Activated naive CD4-positive, alpha-beta T cell treated with anti-CD3 and anti-CD28 coated beads for 36 hours (primary cell): Measurements from ENCODE around the gene TIFAB. TPM values are rescaled to one million over a fixed set of nuclear protein-coding genes. Genes with fewer than 3 reads are reported as not detected.
"Not testable (repeated sequence)": the region's sequence is repeated elsewhere in the genome, so short reads cannot be mapped to it uniquely, and the experiment has no call there.

ENCODE experiments used
- CTCF ChIA-PET: fragments of 350-600 bp; sonication (Branson Sonifier 250); formaldehyde crosslinking; loops from one replicate; lab custom pipeline; 2021; ENCODE audit warnings: antibody characterized with exemption; lab: Charles Lee
- DNase-seq: peaks from one replicate; pipeline ENCODE4 v3.0.0-alpha.2; 2020
- H3K27ac Mint-ChIP-seq: one replicate; pipeline ENCODE4 v1.8.0; 2021; ENCODE audit warnings: mild to moderate bottlenecking, mixed read lengths
- H3K27me3 Mint-ChIP-seq: one replicate; pipeline ENCODE4 v1.8.0; 2021; ENCODE audit warnings: low read depth, mixed read lengths
- H3K36me3 Mint-ChIP-seq: one replicate; pipeline ENCODE4 v1.8.0; 2021; ENCODE audit warnings: low read depth, mixed read lengths
- H3K4me1 Mint-ChIP-seq: one replicate; pipeline ENCODE4 v1.8.0; 2021; ENCODE audit warnings: low read depth, mixed read lengths
- H3K4me3 Mint-ChIP-seq: one replicate; pipeline ENCODE4 v1.8.0; 2021; ENCODE audit warnings: mild to moderate bottlenecking, moderate library complexity, mixed read lengths
- H3K9me3 Mint-ChIP-seq: one replicate; pipeline ENCODE4 v1.8.0; 2021; ENCODE audit warnings: mixed read lengths
- intact Hi-C: fragments of 100-400 bp; cut with micrococcal nuclease; formaldehyde crosslinking; loops from one replicate; pipeline ENCODE4 v1.15.1; 2023
- total RNA-seq, 2 experiments: library from RNA; stranded (reverse); gene quantifications; one replicate each; pipeline ENCODE4 v1.2.3, GENCODE V29; 2021

The TIFAB gene, protein sequence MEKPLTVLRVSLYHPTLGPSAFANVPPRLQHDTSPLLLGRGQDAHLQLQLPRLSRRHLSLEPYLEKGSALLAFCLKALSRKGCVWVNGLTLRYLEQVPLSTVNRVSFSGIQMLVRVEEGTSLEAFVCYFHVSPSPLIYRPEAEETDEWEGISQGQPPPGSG
- not detected for total RNA-seq

DNA sequence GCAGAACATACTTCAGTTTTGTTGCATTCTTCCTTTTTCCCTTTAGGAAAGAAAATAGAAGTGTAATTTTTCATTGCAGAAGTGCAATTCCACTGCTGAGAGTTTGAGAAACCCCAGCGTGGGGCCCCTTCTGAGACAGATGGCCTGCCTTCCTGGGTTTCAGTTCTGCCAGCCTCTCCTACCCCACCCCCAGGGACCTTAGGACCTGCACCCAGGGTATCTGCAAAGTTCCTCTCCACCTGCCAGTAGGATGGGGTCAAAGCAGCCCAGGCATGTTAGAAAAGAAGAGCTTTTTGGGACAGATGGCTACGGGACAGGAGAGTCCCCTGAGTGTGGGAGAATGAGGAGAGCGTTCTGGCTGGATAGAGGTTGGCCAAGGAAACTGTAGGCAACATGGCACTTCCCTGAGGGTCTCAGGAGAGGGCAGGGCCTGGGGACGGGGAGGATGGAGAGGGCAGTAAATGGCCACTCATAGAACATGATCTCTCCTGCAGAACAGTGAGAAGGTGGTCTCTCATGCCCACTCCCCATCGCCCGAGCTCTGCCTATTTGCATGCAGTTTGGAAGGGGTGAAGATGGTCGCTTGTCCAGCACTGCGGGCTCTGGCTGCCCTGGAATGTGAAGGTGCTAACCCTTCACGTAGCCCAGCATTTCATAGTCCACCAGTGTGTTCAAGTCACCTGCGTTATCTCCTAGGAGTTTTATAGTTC lies at the start of gene TIFAB:
TIFAB (minus strand) TSS at position 31 of the 710 bp plus-strand sequence. CDS start 2,412 bp downstream, outside the sequence.
- H3K36me3 Mint-ChIP-seq: no peaks in the 10 kb centered on the region
- CTCF ChIA-PET: interaction anchor here (1.1 kb wide), 1 partner anchor 10 kb away, joined by 3 read pairs; no protein-coding TSS in a partner anchor

DNA sequence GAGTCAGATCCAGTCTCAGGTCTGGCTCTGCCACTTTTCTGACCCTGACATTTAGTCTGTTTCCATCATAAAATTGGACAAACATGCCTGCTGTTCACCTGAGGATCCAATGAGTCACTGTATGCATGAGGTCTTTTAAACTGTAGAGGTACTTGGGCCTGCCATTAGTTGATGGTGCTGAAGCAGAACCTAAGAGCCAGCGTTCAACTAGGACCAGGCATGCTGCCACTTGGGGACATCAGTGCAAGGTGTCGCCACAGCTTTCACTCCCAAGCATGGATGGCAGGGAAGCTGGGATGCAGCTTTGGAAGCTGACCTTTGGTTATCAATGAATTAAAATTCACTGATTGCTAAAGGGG lies 46.5 kb upstream of the TIFAB start:
- CTCF ChIA-PET: no interaction called here
- peaks cover 31% of the 10 kb centered on the region for H3K27me3 Mint-ChIP-seq

More for the DNA sequence above, at the start of gene TIFAB:
- no peak within 1 kb of the TSS for H3K4me3 Mint-ChIP-seq
- no peaks in the 10 kb centered on the region for H3K27me3 Mint-ChIP-seq
- intact Hi-C loops: no loop called here
- no peak for DNase-seq
- no peak within 1 kb of the TSS for H3K27ac Mint-ChIP-seq
- no peaks in the 10 kb centered on the region for H3K9me3 Mint-ChIP-seq
- no peaks in the 10 kb centered on the region for H3K4me1 Mint-ChIP-seq

DNA sequence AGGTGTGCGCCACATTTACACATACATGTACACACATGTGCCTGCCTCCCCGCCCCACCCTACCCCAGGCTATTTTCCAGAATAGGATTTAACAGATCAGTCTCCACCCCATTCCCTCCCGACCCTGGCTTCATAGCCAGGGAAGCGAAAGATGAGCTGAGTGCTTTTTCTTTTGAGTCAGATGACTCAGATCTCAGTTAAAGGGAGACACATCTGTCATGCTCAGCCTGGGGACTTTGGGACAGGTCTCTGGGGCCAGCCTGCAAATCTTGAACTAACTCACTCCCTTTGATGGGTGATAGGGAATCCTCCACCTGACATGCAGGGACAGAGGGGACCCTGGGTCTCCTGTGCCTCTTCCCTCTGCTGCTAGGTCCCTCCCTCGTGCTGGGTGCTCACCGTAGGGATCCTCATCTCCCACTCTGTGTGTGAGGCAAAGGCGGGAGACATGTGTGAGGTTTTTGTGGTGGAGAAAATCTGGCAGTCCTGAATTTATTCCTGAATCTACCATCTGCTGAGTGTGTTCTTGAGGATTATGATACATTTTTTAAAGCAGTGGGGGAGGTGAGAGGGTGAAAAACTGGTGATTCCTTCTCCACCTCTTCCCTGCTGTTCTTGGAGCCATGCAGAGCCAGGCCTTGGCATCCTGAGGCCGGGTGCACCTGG lies 46.0 kb upstream of the TIFAB start:
- DNase-seq: no peak
- H3K4me1 Mint-ChIP-seq: peaks cover 2% of the 10 kb centered on the region
- no peak overlapping the region for H3K27ac Mint-ChIP-seq
- intact Hi-C loops: no loop called here
- no peaks in the 10 kb centered on the region for H3K9me3 Mint-ChIP-seq
- CTCF ChIA-PET: no interaction called here
- peaks cover 27% of the 10 kb centered on the region for H3K27me3 Mint-ChIP-seq
- no peak overlapping the region for H3K4me3 Mint-ChIP-seq
- H3K36me3 Mint-ChIP-seq: no peaks in the 10 kb centered on the region

More for the DNA sequence above, 46.5 kb upstream of the TIFAB start:
- no peak overlapping the region for H3K4me3 Mint-ChIP-seq
- no peak for DNase-seq
- H3K9me3 Mint-ChIP-seq: no peaks in the 10 kb centered on the region
- peaks cover under 1% of the 10 kb centered on the region for H3K4me1 Mint-ChIP-seq
- no peak overlapping the region for H3K27ac Mint-ChIP-seq
- intact Hi-C loops: no loop called here
- H3K36me3 Mint-ChIP-seq: no peaks in the 10 kb centered on the region

DNA sequence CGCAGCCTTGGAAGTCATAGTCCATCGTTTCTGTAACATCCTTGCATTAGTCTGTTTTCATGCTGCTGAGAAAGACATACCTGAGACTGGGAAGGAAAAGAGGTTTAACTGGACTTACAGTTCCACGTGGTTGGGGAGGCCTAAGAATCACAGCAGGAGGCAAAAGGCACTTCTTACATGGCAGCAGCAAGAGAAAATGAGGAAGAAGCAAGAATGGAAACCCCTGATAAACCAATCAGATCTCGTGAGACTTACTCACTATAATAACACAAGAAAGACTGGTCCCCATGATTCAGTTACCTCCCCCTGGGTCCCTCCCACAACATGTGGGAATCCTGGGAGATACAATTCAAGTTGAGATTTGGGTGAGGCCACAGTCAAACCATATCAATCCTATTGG lies 43.4 kb upstream of the TIFAB start:
- peaks cover 44% of the 10 kb centered on the region for H3K27me3 Mint-ChIP-seq
- H3K4me3 Mint-ChIP-seq, H3K36me3 Mint-ChIP-seq, H3K9me3 Mint-ChIP-seq, DNase-seq, H3K4me1 Mint-ChIP-seq, intact Hi-C loops, H3K27ac Mint-ChIP-seq: not testable (repeated sequence)
- CTCF ChIA-PET: interaction anchor here (1.0 to 1.6 kb wide), 3 partner anchors 33 to 56 kb away, joined by 3 to 10 read pairs (median 3); no protein-coding TSS in a partner anchor

DNA sequence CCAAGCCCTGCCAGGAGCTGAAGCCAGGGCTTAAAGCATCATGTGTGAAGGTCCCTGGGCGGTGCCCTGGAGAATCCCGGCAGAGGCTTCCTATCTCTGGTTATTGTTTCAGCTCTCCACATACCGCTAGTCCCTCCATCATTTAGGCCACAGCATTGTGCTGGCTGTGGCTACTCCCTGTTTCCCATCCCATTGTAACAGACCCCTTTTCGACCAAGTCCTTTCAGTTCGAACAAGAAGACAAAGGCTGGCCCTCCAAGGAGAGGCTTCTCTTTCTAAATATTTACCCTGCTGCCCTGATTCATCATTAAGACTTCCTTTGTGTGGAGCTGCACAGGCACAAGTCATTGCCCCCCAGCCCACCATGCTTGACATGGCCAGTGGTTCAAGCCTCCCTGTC lies 42.0 kb upstream of the TIFAB start:
- CTCF ChIA-PET: interaction anchor here (1.6 kb wide), 1 partner anchor 57 kb away, joined by 10 read pairs; no protein-coding TSS in a partner anchor

DNA sequence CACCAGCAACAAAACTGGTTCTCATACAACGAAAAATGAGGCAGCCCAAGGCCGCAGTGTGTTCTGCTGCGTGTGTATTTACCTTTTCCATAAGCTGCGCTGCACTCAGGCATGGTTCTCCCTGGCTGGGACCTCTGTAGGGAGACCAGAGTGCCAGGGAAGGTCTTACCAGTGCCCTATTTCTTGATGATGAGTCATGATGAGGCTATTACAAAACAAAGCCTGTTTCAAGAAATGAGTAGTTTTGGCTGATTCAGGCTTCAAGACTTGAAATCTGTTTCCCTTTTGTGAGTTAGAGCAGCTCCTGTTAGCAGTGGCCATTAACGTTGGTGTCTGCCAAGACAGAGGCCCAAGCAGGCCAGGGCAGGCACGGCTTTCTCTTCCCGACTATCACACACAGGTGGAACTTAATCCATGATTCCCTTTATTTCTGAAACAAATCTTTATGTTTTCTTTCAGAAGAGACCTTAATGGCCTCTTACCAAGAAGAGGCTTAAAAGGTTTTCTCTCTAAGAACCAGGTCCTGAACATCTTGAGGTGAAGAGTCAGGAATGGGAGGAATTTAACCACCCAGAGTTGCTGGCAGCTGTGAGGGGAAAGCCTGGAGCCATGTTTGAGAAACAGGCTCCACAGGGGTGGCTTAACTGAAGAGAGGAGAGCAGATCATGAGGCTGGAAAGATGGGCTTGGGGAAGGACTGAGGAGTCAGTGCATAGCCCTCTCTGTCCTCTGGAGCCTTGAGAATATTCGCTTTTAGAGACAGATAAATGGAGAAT lies 41.4 kb upstream of the TIFAB start:
- Mint-ChIP-seq H3K27me3 (peaks cover 51% of the 10 kb centered on the region), H3K4me3 (no peak overlapping the region), H3K9me3 (no peaks in the 10 kb centered on the region), H3K27ac (no peak overlapping the region), H3K36me3 (no peaks in the 10 kb centered on the region), H3K4me1 (peaks cover 11% of the 10 kb centered on the region)
- CTCF ChIA-PET: interaction anchor here (1.6 kb wide), 2 partner anchors 28 to 58 kb away, joined by 4 to 10 read pairs; no protein-coding TSS in a partner anchor
- intact Hi-C loops: loop anchor here (5.0 kb wide), 1 partner anchor 456 kb away; no protein-coding TSS in a partner anchor
- DNase-seq: no peak

More for the DNA sequence above, 42.0 kb upstream of the TIFAB start:
- H3K36me3 Mint-ChIP-seq: no peaks in the 10 kb centered on the region
- H3K27ac Mint-ChIP-seq: no peak overlapping the region
- no peak overlapping the region for H3K4me3 Mint-ChIP-seq
- H3K4me1 Mint-ChIP-seq: peaks cover 11% of the 10 kb centered on the region
- no peaks in the 10 kb centered on the region for H3K9me3 Mint-ChIP-seq
- intact Hi-C loops: loop anchor here (5.0 kb wide), 1 partner anchor 457 kb away; no protein-coding TSS in a partner anchor
- peaks cover 50% of the 10 kb centered on the region for H3K27me3 Mint-ChIP-seq
- DNase-seq: no peak

DNA sequence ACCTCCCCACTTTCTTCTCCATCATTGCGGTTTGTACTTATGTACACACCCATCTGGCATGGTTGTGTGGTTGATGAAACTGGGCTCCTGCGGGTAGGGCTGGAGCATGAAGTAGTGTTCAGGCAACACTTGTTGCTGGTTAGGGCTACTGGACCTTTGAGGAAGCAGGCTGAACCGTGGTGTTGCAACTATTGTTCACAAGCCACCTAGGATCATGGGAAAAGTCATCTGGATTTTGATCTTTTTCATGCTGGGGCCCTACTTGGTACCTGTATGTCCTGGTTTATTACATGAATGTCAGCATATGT lies 40.1 kb upstream of the TIFAB start:
- Mint-ChIP-seq H3K4me1 (peaks cover 14% of the 10 kb centered on the region), H3K27ac (no peak overlapping the region), H3K36me3 (no peaks in the 10 kb centered on the region), H3K27me3 (peaks cover 59% of the 10 kb centered on the region), H3K4me3 (no peak overlapping the region), H3K9me3 (no peaks in the 10 kb centered on the region)
- intact Hi-C loops: loop anchor here (5.0 kb wide), 1 partner anchor 455 kb away; no protein-coding TSS in a partner anchor
- DNase-seq: no peak
- CTCF ChIA-PET: interaction anchor here (1.6 to 2.0 kb wide), 2 partner anchors 27 to 30 kb away, joined by 4 to 8 read pairs; no protein-coding TSS in a partner anchor

DNA sequence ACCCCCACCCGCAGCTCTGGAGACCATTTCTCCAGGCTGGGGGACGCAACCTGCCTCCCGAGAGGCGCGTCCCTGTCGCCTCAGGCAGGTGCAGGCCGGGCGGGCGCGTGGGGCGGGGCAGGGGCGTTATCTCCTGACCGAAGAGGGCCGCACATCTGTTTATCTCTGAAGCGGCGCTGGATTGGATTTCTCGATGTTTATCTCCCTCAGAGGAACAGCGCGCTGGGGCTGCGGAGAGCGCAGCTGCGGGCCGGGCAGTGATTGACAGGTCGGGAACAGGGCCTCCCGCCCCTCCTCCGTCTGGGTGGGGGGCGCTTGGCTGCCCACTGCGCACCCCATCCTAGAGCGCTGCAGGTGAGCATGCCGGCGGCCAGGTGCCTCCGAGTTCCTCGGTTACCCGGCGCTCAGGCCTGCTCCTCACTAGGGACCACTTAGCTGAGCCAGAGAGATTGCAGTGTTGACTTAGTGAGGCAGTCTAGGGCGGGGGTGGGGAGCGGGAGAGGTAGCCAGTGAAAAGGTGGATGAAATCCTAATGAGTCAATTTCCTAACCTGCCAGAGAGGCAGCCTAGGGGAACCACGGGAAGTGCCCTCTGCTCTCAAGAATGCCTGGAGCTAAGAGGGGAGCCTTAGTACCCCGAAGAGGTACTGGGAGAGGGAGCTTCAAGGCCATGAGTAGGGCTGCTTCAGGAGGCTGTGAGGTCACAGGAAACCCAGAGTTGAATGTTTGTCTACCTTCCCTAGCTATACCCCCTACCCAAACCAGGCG lies 39.6 kb upstream of the TIFAB start:
- DNase-seq: no peak
- Mint-ChIP-seq H3K4me3 (no peak overlapping the region), H3K4me1 (peaks cover 14% of the 10 kb centered on the region), H3K27me3 (peaks cover 61% of the 10 kb centered on the region), H3K9me3 (no peaks in the 10 kb centered on the region), H3K36me3 (no peaks in the 10 kb centered on the region), H3K27ac (no peak overlapping the region)
- intact Hi-C loops: loop anchor here (2.0 to 5.0 kb wide), 2 partner anchors 51 to 454 kb away; no protein-coding TSS in a partner anchor
- CTCF ChIA-PET: interaction anchor here (0.6 to 2.1 kb wide), 5 partner anchors 26 to 668 kb away, joined by 3 to 11 read pairs (median 5); no protein-coding TSS in a partner anchor

DNA sequence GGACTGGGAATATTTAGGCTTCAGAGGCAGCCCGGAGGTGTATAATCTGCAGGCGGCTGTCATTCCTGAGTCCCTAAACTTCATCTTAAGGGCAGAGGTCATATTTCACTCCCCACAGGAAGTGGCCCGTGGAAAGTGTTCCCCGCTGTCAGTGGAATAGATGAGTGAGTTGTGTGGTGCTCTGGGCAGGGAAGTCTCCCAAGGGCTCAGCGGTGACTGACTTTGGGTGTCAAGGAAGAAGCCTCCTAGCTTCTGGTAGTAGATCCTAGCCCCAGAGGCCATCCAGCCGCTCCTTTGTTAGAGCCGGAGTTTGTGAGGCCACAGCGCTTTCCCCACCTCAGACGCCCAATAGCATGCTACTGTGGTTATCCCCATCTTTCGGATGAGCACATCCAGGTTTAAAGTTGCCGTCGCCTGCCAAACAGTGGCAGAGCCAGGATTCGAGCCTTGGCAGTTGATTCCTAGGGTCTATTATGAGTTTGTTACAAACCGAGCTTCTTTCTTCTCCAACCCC lies 38.9 kb upstream of the TIFAB start:
- intact Hi-C loops: loop anchor here (2.0 to 5.0 kb wide), 2 partner anchors 52 to 454 kb away; no protein-coding TSS in a partner anchor
- DNase-seq: no peak
- H3K36me3 Mint-ChIP-seq: no peaks in the 10 kb centered on the region
- H3K4me1 Mint-ChIP-seq: peaks cover 14% of the 10 kb centered on the region
- H3K4me3 Mint-ChIP-seq: no peak overlapping the region
- H3K9me3 Mint-ChIP-seq: no peaks in the 10 kb centered on the region
- CTCF ChIA-PET: interaction anchor here (0.6 to 2.1 kb wide), 4 partner anchors 29 to 669 kb away, joined by 3 to 11 read pairs (median 6); no protein-coding TSS in a partner anchor
- peaks cover 64% of the 10 kb centered on the region for H3K27me3 Mint-ChIP-seq
- no peak overlapping the region for H3K27ac Mint-ChIP-seq

DNA sequence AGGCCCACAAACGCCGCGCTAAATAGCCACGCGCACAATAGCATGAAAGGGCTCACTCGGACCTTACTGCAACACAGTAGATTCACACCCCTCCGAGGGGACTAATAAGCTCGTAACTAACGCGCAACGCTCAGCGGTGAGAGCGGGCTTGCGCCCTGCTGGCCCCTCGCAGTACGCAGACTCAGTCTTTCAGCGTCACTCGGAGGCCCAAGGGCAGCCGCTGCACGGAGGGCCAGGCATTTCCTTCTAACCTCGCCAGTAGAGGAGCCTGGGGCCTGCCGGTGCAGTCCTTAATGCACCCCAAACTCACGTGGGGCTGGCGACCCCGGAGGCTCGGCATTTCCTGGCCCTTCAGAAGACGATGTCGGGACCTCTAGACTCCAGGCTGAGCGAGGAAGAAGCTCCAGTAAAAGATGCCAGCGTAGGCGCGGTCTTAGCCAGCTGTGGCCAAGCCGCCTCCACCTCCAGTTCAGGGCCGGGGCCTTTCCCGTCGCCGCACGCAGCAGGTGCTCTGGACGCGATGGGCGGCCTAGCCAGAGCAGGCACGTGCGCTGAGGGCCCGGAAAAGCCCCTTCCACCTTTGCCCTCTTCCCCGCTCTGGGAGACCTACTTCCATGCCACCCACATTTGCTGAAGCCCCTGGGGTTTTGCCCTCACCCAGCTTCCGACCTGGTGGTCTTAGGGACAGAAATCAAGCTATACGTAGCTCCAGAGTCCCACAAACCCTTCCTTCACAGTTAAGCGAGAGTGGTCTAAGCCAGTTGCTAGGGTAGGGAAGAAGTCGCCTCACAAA lies 38.3 kb upstream of the TIFAB start:
- Mint-ChIP-seq H3K36me3 (no peaks in the 10 kb centered on the region), H3K27ac (no peak overlapping the region), H3K4me1 (peaks cover 14% of the 10 kb centered on the region), H3K4me3 (no peak overlapping the region), H3K27me3 (peaks cover 69% of the 10 kb centered on the region), H3K9me3 (no peaks in the 10 kb centered on the region)
- DNase-seq: no peak
- intact Hi-C loops: loop anchor here (2.0 to 5.0 kb wide), 2 partner anchors 52 to 453 kb away; no protein-coding TSS in a partner anchor
- CTCF ChIA-PET: interaction anchor here (0.9 to 2.1 kb wide), 4 partner anchors 24 to 76 kb away, joined by 3 to 11 read pairs (median 6); no protein-coding TSS in a partner anchor
